Activated T-helper 1 cell treated with Interleukin-2 at 50 U/mL for 16 hours (primary cell): ENCODE data around the gene LAIR2.
"Not testable (repeated sequence)": the region's sequence is repeated elsewhere in the genome, so short reads cannot be mapped to it uniquely, and the experiment has no call there.

Experiments used
- DNase-seq: peaks from one replicate; pipeline ENCODE4 v3.0.0-alpha.2; 2020; ENCODE audit warnings: low read depth

LAIR2 gene

GRCh38 chr19:54493967-54494585, 8.6 kb upstream of the LAIR2 start:
- no peak for DNase-seq

- DNase-seq = not testable (repeated sequence)
Measured at GRCh38 chr19:54495284-54495683, 7.3 kb upstream of the LAIR2 start.

DNA sequence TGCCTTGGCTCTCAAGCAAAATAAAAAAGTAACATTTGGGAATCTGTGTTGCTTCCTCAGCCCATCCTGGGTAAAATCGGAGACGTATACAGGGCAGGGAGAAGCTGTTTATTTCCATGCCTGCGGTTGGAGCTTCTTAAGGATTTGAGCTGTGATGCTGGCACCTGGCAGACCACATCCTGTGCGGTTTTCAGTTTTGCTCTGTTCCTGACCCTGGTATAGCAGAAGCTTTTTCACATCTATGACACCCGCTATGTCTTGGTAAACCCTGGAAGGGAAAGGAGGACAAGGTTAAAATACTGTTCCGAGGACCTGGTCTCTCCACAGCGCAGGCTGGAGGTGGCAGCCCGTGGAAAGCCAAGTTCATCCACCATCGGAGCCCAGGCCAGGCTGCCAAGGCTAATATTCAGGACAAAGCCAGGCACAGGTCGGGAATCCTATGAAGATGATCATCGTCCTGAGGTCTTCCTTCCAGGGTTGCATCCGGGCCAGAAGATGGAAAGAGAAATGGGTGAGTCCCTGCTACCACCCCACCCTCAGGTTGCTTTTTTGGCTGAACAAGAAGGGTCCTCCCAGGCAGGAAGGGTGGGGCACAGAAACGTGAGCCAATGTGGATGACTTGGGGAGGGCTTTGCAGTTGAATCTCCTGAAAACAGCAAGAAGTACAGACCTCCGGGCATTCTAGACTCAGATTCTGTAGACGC, 4.7 kb upstream of the LAIR2 start:
- DNase-seq = not testable (repeated sequence)

- DNase-seq = not testable (repeated sequence)
Measured at GRCh38 chr19:54498451-54498772, 4.2 kb upstream of the LAIR2 start.

DNA sequence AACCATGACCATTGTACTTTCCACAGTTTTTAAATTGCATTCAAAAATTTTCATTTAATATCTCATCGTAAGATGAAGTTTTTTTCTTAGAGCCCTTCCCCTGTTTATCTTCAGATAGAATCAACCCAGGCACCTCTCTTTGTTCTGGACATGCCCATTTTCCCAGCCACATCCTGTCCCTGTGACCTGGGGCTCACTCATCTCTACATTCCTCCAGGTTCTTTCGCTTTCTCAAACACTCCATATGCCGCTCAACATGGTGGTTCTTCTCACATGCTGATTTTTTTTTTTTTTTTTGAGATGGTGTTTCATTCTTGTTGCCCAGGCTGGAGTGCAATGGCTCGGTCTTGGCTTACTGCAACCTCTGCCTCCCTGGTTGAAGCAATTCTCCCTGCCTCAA, 2.9 kb downstream of the LAIR2 start:
- not testable (repeated sequence) for DNase-seq

- DNase-seq = no peak
Measured at GRCh38 chr19:54506079-54506478, 3.4 kb downstream of the LAIR2 start.

GRCh38 chr19:54507038-54507717, 4.5 kb downstream of the LAIR2 start:
- not testable (repeated sequence) for DNase-seq

GRCh38 chr19:54507824-54508223, 5.2 kb downstream of the LAIR2 start:
- no peak for DNase-seq

- DNase-seq = not testable (repeated sequence)
Measured at GRCh38 chr19:54508487-54508886, 5.9 kb downstream of the LAIR2 start.

- not testable (repeated sequence) for DNase-seq
Measured at GRCh38 chr19:54509200-54509940, 6.7 kb downstream of the LAIR2 start.

- DNase-seq = no peak
Measured at GRCh38 chr19:54515156-54515555, 12.5 kb downstream of the LAIR2 start.

GRCh38 chr19:54517483-54517882, 14.9 kb downstream of the LAIR2 start:
- DNase-seq = no peak

DNA sequence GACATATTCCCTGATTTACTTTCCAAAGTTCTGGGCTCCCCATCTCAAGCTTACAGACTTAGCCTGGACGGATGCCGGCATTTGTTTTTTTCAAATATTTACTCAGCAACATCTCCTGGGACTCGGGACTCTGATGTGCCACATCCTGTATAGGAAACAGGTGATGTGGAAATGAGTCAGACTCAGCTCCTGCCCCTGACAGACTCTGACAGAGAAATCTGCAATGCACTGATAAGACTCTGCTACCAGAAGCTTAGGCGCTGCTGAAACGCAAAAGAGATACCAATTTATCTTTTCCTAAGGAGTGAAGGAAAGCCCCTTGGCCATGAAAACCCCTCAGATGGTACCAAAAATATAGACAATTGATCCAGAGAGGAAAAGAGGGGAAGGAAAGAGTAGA, 16.2 kb downstream of the LAIR2 start:
- no peak for DNase-seq

DNA sequence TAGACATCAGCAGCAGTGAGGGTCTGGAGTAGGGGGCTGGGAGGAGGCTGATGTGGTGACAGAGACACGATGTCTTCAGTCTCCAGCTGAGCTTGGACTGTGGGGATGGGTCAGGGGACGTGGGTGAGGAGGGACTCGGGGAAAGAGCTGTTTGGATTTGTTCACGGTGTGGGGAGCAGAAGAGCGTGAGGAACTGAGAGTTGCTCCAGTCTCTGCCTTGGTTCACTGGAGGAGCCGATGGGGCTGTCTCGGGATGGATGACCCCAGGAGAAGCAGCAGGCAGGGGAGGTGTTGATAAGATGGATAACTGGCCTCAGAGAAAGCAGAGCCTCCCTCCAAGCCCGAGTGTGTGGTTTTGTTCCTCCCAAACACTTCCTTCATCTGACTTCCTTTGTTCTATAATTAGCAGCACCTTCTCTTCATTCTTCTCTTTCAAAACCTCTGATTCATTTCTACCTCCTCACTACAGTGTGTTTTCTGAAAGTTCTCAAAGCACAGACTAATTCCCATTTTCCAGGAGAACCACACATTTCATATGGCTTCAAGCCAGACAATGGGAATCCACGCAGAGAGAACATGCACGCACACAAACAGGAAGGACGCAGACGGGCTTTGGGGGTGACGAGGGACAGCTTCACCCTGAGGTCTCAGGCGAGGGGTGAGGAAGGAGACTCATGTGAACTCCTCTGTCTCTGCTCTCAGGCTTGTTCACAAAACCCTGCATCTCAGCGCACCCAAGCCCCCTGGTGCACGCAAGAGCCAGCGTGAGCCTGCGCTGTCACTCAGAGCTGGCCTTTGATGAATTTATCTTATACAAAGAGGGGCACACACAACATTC, 18.6 kb downstream of the LAIR2 start:
- DNase-seq = no peak

DNA sequence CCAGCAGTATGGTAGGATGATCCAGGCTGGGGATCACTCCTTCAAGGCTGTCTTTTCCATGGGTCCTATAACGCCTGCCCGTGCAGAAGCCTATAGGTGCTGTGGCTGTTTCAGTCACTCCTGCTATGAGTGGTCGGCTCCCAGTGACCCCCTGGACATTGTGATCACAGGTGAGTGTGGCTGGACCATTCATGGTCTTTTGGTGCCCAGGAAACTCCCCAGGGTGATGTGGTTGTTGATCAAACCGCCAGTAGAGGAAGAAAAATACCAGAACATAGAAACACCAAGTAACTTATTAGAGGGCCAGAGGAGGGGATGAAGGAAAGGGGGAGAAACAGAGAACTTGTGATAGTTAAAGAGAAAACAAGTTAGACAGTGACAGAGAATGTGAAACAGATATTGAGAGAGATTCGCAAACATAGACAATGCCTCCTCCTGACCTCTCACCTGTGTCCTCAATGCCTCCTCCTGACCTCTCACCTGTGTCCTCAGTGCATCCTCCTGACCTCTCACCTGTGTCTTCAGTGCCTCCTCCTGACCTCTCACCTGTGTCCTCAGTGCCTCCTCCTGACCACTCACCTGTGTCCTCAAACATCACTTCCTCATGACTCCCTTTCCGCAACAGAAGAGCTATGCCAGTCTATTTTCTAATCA, 19.4 kb downstream of the LAIR2 start:
- no peak for DNase-seq

DNA sequence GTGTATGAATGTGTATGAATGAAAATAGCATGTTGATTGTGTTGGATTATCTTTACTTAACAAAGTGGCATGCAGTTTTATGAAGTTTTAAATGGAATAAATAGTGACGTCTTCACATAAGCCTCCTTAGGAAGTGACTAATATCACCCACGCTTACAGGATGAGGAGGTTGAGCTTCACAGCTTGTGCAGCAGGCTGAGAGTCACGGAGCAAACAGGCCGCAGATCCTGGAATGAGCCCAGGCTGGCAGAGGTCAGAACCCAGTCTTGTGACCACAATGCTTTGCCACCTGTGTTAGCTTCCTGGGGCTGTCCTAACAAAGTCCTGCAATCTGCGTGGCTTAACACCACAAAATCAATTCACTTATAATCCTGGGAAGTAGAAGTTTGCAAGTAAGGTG, 20.8 kb downstream of the LAIR2 start:
- no peak for DNase-seq

DNA sequence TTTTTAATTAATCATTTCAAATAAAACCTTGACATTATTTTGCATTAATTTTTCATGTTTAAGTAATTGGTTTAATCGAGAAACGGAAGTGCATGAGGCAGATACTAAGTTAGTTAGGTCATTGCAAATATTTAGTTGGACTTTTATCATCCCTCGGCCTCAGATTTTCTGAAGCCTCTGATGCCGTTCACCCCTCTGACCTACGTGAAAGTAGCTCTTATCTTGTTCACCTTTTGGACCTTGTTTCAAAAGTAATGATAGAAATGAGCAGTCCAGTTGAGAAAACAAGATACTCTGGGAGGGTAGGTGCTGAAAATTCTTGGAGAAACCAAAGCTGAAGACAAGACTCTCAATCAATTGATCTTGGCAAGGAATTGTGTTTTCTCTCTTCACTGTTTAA, 23.0 kb downstream of the LAIR2 start:
- no peak for DNase-seq

GRCh38 chr19:54526972-54527371, 24.3 kb downstream of the LAIR2 start:
- no peak for DNase-seq

DNA sequence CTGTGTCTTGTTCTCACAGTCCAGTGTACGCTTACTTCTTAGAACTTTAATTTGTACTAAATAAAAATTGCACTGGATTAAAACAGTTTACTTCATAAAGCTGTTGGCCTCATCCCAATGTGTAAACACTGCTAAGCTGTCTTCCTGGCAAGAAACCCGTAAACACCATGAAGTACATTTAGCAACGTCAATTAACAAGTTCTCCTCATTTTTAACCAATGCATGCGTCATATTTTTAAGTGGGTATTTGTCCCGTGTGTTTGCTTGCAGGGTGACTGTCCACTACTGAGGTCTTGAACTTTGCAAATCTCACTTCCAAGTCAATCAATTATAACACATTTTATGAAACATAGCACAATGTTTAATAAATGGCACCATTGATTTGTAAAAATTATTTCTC, 28.2 kb downstream of the LAIR2 start:
- DNase-seq = no peak

GRCh38 chr19:54532528-54532927, 29.9 kb downstream of the LAIR2 start:
- no peak for DNase-seq

DNA sequence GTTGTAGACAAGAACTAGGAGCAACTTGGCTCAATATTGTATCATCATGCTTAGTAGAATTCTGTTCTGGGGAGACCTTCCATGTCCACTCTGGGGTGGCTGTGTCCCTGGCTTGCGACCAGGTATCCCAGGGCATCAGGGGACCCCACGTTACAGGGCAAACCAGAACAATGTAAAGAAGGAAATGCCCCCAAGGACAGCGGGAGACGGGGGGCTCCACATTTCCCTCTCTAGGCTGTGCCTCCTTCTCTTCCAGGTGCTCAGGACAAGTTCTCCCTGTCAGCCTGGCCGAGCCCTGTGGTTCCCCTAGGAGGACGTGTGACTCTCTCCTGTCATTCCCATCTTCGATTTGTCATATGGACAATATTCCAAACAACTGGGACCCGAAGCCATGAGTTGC, 30.8 kb downstream of the LAIR2 start:
- no peak for DNase-seq
